HCT116 (cell line): ENCODE results near the gene TPRG1. TPM values are rescaled to one million over a fixed set of nuclear protein-coding genes. Genes with fewer than 3 reads are reported as not detected.

Source experiments
- ATAC-seq: fragments of 200-7000 bp; cut with Tn5 transposase; 2 replicates; pipeline ENCODE4 v1.9.1; 2020; ENCODE audit warnings: mild to moderate bottlenecking, moderate library complexity
- BruUV-seq: library from RNA; stranded (reverse); fragments of 400-500 nt; replicated peaks from 2 replicates; lab custom pipeline; 2021; lab: Mats Ljungman, UMichigan
- CTCF ChIA-PET: fragments of 300-600 bp; sonication (Branson Sonifier 250); formaldehyde crosslinking; loops from one replicate; lab custom pipeline; 2021; ENCODE audit warnings: antibody characterized with exemption; lab: Charles Lee
- POLR2A ChIA-PET: fragments of 300-600, 350-600 bp; sonication (Branson Sonifier 250); formaldehyde crosslinking; loops from one replicate; lab custom pipeline; 2021; ENCODE audit warnings: antibody characterized with exemption; lab: Charles Lee
- RAD21 ChIA-PET, 2 experiments: fragments of 300-600 bp; sonication (Branson Sonifier 250); formaldehyde crosslinking; loops; one replicate each; lab custom pipeline; 2023; ENCODE audit warnings: low total read pairs in 2 of 2; ENCODE audit not compliant: uncharacterized antibody in 2 of 2, unreplicated experiment in 2 of 2, low non-redundant PET in 1 of 2; lab: Charles Lee
- DNase-seq: peaks from one replicate; pipeline ENCODE4 v3.0.0-alpha.2; 2010; ENCODE audit warnings: low read depth, low spot score
- H2AFZ ChIP-seq: fragments of 200-600 bp; shearing (Covaris generic), sonication (generic); 2 replicates; pipeline ENCODE4 v1.6.1; 2017; ENCODE audit warnings: low read depth, mixed run types, mixed read lengths, antibody characterized with exemption, low read length; ENCODE audit not compliant: poor library complexity, severe bottlenecking
- H3K27ac ChIP-seq: 2 replicates; pipeline ENCODE4 v1.5.1; 2012; ENCODE audit warnings: low read depth, low read length
- H3K27me3 ChIP-seq: fragments of 200-600 bp; sonication (generic); 2 replicates; pipeline ENCODE4 v1.6.1; 2016; ENCODE audit warnings: mixed run types, low read length, mixed read lengths; ENCODE audit not compliant: insufficient read depth
- H3K36me3 ChIP-seq, 2 experiments: fragments of 200-500 bp in 1 of 2; fragments of 200-600 bp in 1 of 2; sonication (Bioruptor generic) in 1 of 2; sonication (generic) in 1 of 2; 2 replicates each; pipeline versions ENCODE4 v1.5.1 to v1.6.1; 2014 to 2016; ENCODE audit warnings: low read length in 2 of 2, inconsistent platforms in 1 of 2, mixed read lengths in 1 of 2, mixed run types in 1 of 2; ENCODE audit not compliant: insufficient read depth in 2 of 2, control insufficient read depth in 1 of 2
- H3K4me1 ChIP-seq, 2 experiments: fragments of 200-600 bp in 1 of 2; sonication (generic) in 1 of 2; 2 replicates each; pipeline versions ENCODE4 v1.5.1 to v1.6.1; 2012 to 2017; ENCODE audit warnings: low read length in 2 of 2, inconsistent platforms in 1 of 2, mild to moderate bottlenecking in 1 of 2, mixed read lengths in 1 of 2, mixed run types in 1 of 2, moderate library complexity in 1 of 2; ENCODE audit not compliant: insufficient read depth in 2 of 2, control insufficient read depth in 1 of 2
- H3K4me2 ChIP-seq: fragments of 200-600 bp; sonication (generic); 2 replicates; pipeline ENCODE4 v1.6.1; 2017; ENCODE audit warnings: mixed run types, low read length, mixed read lengths
- H3K4me3 ChIP-seq, 2 experiments: fragments of 200-600 bp in 1 of 2; sonication (generic) in 1 of 2; replicated peaks in 1 of 2; 2 replicates each; pipeline ENCODE4 v1.5.1; 2011 to 2016; ENCODE audit warnings: low read length in 2 of 2, control low read depth in 1 of 2, low read depth in 1 of 2, mild to moderate bottlenecking in 1 of 2, mixed read lengths in 1 of 2, mixed run types in 1 of 2
- H3K79me2 ChIP-seq: fragments of 200-600 bp; sonication (generic); 2 replicates; pipeline ENCODE4 v1.6.1; 2017; ENCODE audit warnings: mild to moderate bottlenecking, mixed run types, low read length, moderate library complexity, mixed read lengths; ENCODE audit not compliant: insufficient read depth
- H3K9ac ChIP-seq: fragments of 200-600 bp; sonication (generic); 2 replicates; pipeline ENCODE4 v1.6.1; 2016; ENCODE audit warnings: low read length, mixed read lengths
- H3K9me2 ChIP-seq: fragments of 200-600 bp; sonication (generic), shearing (Covaris generic); 2 replicates; pipeline ENCODE4 v1.6.1; 2017; ENCODE audit warnings: mixed run types, mild to moderate bottlenecking, moderate library complexity; ENCODE audit not compliant: insufficient read depth
- H3K9me3 ChIP-seq, 2 experiments: fragments of 200-500 bp in 1 of 2; fragments of 200-600 bp in 1 of 2; sonication (Bioruptor generic) in 1 of 2; sonication (generic) in 1 of 2; 2 replicates each; pipeline ENCODE4 v1.6.1; 2014 to 2017; ENCODE audit warnings: low read length in 2 of 2, mixed read lengths in 2 of 2, inconsistent platforms in 1 of 2, low read depth in 1 of 2, mild to moderate bottlenecking in 1 of 2, mixed run types in 1 of 2, moderate library complexity in 1 of 2; ENCODE audit not compliant: control insufficient read depth in 1 of 2, insufficient read depth in 1 of 2
- H4K20me1 ChIP-seq: fragments of 200-600 bp; sonication (generic), shearing (Covaris generic); 2 replicates; pipeline ENCODE4 v1.6.1; 2017; ENCODE audit warnings: mixed run types, mild to moderate bottlenecking, moderate library complexity; ENCODE audit not compliant: insufficient read depth
- CBX3 ChIP-seq: IDR thresholded peaks from 2 replicates; pipeline ENCODE4 v1.6.1; 2012; ENCODE audit warnings: low read depth
- CEBPB ChIP-seq: IDR thresholded peaks from 2 replicates; pipeline ENCODE4 v1.6.1; 2012; ENCODE audit warnings: low read depth
- EGR1 ChIP-seq: IDR thresholded peaks from 2 replicates; pipeline ENCODE4 v1.6.1; 2012; ENCODE audit warnings: low read depth
- EZH2 ChIP-seq: fragments of 200-600 bp; sonication (generic); IDR thresholded peaks from 2 replicates; pipeline ENCODE4 v1.6.1; 2017; ENCODE audit warnings: antibody characterized with exemption, mixed run types
- FOSL1 ChIP-seq: IDR thresholded peaks from 2 replicates; pipeline ENCODE4 v1.6.1; 2012; ENCODE audit warnings: low read depth
- JUND ChIP-seq: IDR thresholded peaks from 2 replicates; pipeline ENCODE4 v1.6.1; 2012
- POLR2AphosphoS5 ChIP-seq: IDR thresholded peaks from 2 replicates; pipeline ENCODE4 v1.6.1; 2011; ENCODE audit warnings: mild to moderate bottlenecking, low read depth, low read length, moderate library complexity
- SP1 ChIP-seq: IDR thresholded peaks from 2 replicates; pipeline ENCODE4 v1.6.1; 2012; ENCODE audit warnings: low read depth
- YY1 ChIP-seq: IDR thresholded peaks from 2 replicates; pipeline ENCODE4 v1.6.1; 2011; ENCODE audit warnings: low read length, low read depth, moderate library complexity, mild to moderate bottlenecking; ENCODE audit not compliant: insufficient replicate concordance; ENCODE audit errors: extremely low read depth
- ZFX ChIP-seq: fragments of 450-650 bp; IDR thresholded peaks from 2 replicates; pipeline ENCODE4 v1.6.1; 2017
- ZNF274 ChIP-seq: fragments of 200-500 bp; sonication (Bioruptor generic); IDR thresholded peaks from 2 replicates; pipeline ENCODE4 v1.6.1; 2014; ENCODE audit warnings: mild to moderate bottlenecking, low read depth, low read length, inconsistent platforms
- intact Hi-C: fragments of 100-400 bp; cut with micrococcal nuclease; formaldehyde crosslinking; loops from 2 replicates; pipeline ENCODE4 v1.10.0; 2022
- total RNA-seq: library from RNA; stranded (reverse); gene quantifications from one replicate; pipeline ENCODE4 v1.2.1, GENCODE V29; 2021; ENCODE audit not compliant: unreplicated experiment
- TF ChIP-seq, protein P1 (sequence below): IDR thresholded peaks from 2 replicates; pipeline ENCODE4 v1.6.1; 2012
- TF ChIP-seq, protein P2 (sequence below), 3 experiments: fragments of 200-600 bp in 1 of 3; sonication (generic) in 1 of 3; IDR thresholded peaks in 2 of 3; conservative IDR thresholded peaks in 1 of 3; 2 replicates each; pipeline ENCODE4 v1.5.1; 2012 to 2017; ENCODE audit warnings: low read depth in 2 of 3, low read length in 2 of 3, antibody characterized with exemption in 1 of 3, borderline replicate concordance in 1 of 3, control low read depth in 1 of 3, mild to moderate bottlenecking in 1 of 3, mixed read lengths in 1 of 3, mixed run types in 1 of 3, moderate library complexity in 1 of 3; ENCODE audit not compliant: insufficient read depth in 1 of 3
- TF ChIP-seq, protein P3 (sequence below): IDR thresholded peaks from 2 replicates; pipeline ENCODE4 v1.6.1; 2012

Gene TPRG1
- total RNA-seq, 1 experiment from 2014 or later = 2.8 TPM

DNA sequence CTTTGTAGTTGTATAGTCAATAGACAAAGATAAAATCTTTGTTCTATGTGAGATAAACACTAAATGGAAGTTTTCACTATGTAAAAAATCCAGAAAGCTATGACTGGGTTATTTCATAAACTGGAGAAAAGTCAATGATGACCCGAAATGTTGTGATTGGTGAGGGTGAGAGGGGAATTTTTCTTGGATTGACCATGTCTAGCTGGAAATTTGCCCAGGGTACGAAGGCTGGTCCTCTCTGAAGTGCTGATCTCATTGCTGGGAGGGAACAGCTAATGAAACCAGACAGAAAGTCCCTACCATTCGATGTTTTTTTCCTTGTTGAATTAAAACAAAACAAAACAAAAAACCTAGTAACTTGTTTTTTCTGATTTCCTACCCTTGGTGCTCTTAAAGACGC lies 14.3 kb downstream of the TPRG1 start:
- ChIA-PET CTCF (interaction anchor here (1.5 kb wide), 1 partner anchor 9 kb away, joined by 4 read pairs; no protein-coding TSS in a partner anchor), RAD21 (no interaction called here), POLR2A (no interaction called here)
- Histone ChIP-seq H3K27me3 (no peaks in the 10 kb centered on the region), H4K20me1 (no peaks in the 10 kb centered on the region), H3K79me2 (no peaks in the 10 kb centered on the region), H3K9me3 (peaks cover 0 to 3% of the 10 kb centered on the region in 2 experiments; a peak in 1 of 4 replicates), H3K9me2 (no peaks in the 10 kb centered on the region), H3K4me1 (no peaks in the 10 kb centered on the region), H3K4me2 (no peak overlapping the region), H3K36me3 (no peaks in the 10 kb centered on the region), H3K4me3 (no peak overlapping the region), H3K27ac (no peak overlapping the region), H3K9ac (no peak overlapping the region), H2AFZ (no peak overlapping the region)
- intact Hi-C loops = no loop called here
- DNase-seq = no peak
- TF ChIP-seq, protein P1, sequence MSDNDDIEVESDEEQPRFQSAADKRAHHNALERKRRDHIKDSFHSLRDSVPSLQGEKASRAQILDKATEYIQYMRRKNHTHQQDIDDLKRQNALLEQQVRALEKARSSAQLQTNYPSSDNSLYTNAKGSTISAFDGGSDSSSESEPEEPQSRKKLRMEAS = no peak
- TF ChIP-seq EZH2 = no peak
- TF ChIP-seq EGR1 = no peak
- no peak for TF ChIP-seq ZNF274
- TF ChIP-seq SP1 = no peak
- TF ChIP-seq YY1 = no peak
- TF ChIP-seq JUND = no peak
- no peak for TF ChIP-seq ZFX
- TF ChIP-seq, protein P2, sequence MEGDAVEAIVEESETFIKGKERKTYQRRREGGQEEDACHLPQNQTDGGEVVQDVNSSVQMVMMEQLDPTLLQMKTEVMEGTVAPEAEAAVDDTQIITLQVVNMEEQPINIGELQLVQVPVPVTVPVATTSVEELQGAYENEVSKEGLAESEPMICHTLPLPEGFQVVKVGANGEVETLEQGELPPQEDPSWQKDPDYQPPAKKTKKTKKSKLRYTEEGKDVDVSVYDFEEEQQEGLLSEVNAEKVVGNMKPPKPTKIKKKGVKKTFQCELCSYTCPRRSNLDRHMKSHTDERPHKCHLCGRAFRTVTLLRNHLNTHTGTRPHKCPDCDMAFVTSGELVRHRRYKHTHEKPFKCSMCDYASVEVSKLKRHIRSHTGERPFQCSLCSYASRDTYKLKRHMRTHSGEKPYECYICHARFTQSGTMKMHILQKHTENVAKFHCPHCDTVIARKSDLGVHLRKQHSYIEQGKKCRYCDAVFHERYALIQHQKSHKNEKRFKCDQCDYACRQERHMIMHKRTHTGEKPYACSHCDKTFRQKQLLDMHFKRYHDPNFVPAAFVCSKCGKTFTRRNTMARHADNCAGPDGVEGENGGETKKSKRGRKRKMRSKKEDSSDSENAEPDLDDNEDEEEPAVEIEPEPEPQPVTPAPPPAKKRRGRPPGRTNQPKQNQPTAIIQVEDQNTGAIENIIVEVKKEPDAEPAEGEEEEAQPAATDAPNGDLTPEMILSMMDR (IDR thresholded peaks at IDR 0.05 in 2 of 3, conservative IDR thresholded peaks at IDR 0.05 in 1 of 3; ENCODE audit: borderline replicate concordance in 1 of 3, insufficient read depth in 1 of 3, low read depth in 2 of 3, low read length in 2 of 3) = no peak
- no peak for TF ChIP-seq CBX3
- TF ChIP-seq, protein P3, sequence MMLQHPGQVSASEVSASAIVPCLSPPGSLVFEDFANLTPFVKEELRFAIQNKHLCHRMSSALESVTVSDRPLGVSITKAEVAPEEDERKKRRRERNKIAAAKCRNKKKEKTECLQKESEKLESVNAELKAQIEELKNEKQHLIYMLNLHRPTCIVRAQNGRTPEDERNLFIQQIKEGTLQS = no peak
- no peak for TF ChIP-seq FOSL1
- TF ChIP-seq POLR2AphosphoS5 = no peak
- TF ChIP-seq CEBPB = no peak
- no peak for ATAC-seq
- no TSS peak for BruUV-seq
